ENCODE measurements around the gene VWC2L.

VWC2L gene

GRCh38 chr2:214604861-214605260 lies 194.0 kb downstream of the VWC2L start:
- DNase-seq, result no peak

DNA sequence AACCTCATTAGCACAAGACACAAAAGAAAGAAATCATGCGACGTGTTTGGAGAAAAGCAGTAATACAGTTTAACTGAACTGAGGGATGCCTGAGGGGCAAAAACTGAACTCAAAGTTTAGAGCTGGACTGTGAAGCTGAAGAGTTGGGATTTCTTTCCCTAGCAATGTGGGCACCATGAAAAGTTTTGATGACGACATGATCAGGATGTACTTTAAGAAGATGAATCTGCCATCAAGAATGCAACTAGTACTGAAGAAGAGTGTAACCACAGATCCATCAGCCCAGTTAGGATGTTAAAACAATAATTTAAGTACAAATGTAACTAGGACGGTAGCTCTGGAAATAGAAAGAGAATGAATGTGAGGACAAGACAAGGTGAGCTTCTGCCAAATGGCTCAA lies 196.2 kb downstream of the VWC2L start:
- no peak for DNase-seq

DNA sequence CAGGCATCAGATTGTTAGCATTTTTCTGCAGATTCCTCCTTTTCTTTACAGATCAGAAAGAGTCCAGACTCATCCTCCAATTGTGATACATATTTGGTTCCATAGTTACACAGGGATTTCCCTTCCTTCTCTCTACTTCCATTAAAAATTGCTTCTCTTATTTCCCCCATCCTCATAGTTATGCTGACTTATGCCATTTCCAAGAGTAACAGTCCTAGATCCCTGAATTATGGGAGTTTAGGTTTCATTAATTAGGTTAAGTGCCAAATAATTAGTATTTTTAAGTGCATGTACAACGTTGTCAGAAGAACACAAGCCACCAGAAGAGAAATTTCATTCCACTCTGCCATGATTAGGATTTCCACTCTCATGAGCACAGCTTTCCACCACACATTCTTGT lies 200.2 kb downstream of the VWC2L start:
- DNase-seq, result no peak

GRCh38 chr2:214624166-214624760 lies 213.4 kb downstream of the VWC2L start:
- DNase-seq, result no peak

GRCh38 chr2:214628091-214628490 lies 217.2 kb downstream of the VWC2L start:
- DNase-seq, result no peak
